NB4 (cell line): ENCODE results near the gene PRIMPOL.

Source experiments
- CTCF ChIP-seq: IDR thresholded peaks from one replicate; pipeline ENCODE4 v1.5.1; 2012; ENCODE audit warnings: low read depth, low read length
- MAX ChIP-seq: IDR thresholded peaks from 2 replicates; pipeline ENCODE4 v1.6.1; 2011; ENCODE audit warnings: low read depth, low read length
- MYC ChIP-seq: IDR thresholded peaks from 2 replicates; pipeline ENCODE4 v1.6.1; 2011; ENCODE audit warnings: low read depth, low read length
- POLR2A ChIP-seq: IDR thresholded peaks from 2 replicates; pipeline ENCODE4 v1.6.1; 2011; ENCODE audit warnings: mild to moderate bottlenecking; ENCODE audit not compliant: insufficient read length; ENCODE audit errors: extremely low read depth

GRCh38 chr4:184674011-184674410 lies 24.5 kb downstream of the PRIMPOL start:
- TF ChIP-seq CTCF (no peak), POLR2A (no peak), MYC (no peak), MAX (no peak)
